ENCODE measurements around the gene PDE1A.

- TF ChIP-seq RAD21 (CRISPR knock-in tag; IDR thresholded peaks at IDR 0.05) (no peak), CTCF (CRISPR knock-in tag; IDR thresholded peaks at IDR 0.05) (no peak), EED (CRISPR knock-in tag; IDR thresholded peaks at IDR 0.05) (no peak), MTA1 (CRISPR knock-in tag; IDR thresholded peaks at IDR 0.05; ENCODE audit: borderline replicate concordance) (no peak), POLR2AphosphoS5 (IDR thresholded peaks at IDR 0.05; ENCODE audit: low read depth, low read length) (no peak), PHF8 (CRISPR knock-in tag; IDR thresholded peaks at IDR 0.05) (no peak), CCAR2 (optimal IDR thresholded peaks at IDR 0.05; ENCODE audit: low read depth, low read length) (no peak), ZNF280D (CRISPR knock-in tag; IDR thresholded peaks at IDR 0.05) (no peak), REST (IDR thresholded peaks at IDR 0.05; ENCODE audit: borderline replicate concordance in 1 of 2, low read depth in 1 of 2, low read length in 2 of 2) (no peak), MLX (CRISPR knock-in tag; IDR thresholded peaks at IDR 0.05) (no peak)
These were observed 47.6 kb downstream of the PDE1A start for GRCh38 chr2:182379241-182379640.

Data from HepG2 (cell line).